ENCODE measurements around the gene ZNF44. TPM values are rescaled to one million over a fixed set of nuclear protein-coding genes. Genes with fewer than 3 reads are reported as not detected.

The ZNF44 gene
- total and polyA plus RNA-seq, 9 of the 15 experiments (the other 6 are each of a cell fraction or from before 2014, with no cell fraction given): 2.6 to 8.3 (median 4.4) TPM

DNA sequence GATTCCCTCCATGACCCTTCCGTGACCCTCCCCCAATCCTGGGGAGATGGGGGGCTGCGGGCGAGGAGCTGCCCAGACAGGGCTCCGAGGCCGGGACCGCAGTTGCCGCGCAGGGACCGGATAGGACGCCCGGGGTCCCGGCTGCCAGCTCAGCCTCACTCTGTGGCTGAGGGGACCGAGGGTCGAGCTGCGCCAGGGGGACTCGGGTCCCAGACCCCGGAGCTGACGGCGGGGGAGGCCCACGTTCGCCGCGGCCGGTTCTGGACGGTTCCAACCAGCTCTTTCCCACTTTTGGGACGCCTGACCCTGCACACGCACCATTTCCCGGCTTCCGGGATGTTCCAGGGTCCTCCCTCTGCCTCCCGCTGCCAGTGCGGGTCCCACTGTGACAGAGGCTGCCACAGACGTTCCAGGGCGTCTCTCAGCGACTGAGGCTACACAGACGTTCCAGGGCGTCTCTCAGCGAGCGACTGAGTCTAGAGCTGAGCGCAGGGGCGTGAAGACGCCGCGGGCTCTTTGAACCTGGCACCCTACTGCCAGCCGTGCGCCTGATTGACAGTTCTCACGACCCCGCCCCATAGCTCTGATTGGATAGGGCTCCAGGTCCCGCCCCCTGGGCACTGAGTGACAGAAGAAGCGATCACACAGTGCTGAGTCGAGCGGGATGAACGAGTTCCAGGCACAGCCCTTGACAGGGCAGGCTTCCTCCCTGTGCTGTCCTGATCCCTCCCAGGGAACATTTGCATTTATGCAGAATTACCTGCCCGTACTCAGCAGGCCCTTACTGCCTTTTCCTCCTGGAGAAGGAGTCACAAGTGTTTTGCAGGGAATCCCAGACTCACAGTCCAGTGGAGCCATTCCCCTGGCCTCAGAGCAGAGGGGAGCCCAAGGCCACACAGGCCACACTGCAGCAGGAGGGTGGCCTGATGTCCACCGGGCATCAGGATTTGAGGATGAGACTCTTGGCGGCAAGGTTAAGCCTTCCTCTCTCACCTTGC, 38.8 kb upstream of the ZNF44 start, which contains the start of gene ZNF563 (continued):
- TF ChIP-seq ILF3 (IDR thresholded peaks at IDR 0.05; ENCODE audit: borderline replicate concordance): no peak
- no peak for TF ChIP-seq BRD9 (IDR thresholded peaks at IDR 0.05; ENCODE audit: low read depth, partially characterized antibody)
- TF ChIP-seq SMC3 (conservative IDR thresholded peaks at IDR 0.05; ENCODE audit: insufficient read depth, low read depth, low read length): no peak
- peak; percentile 35 to 57; a peak in 3 of 4 replicates for TF ChIP-seq NRF1 (conservative IDR thresholded peaks at IDR 0.05 in 1 of 2, IDR thresholded peaks at IDR 0.05 in 1 of 2)
- TF ChIP-seq CBX3 (IDR thresholded peaks at IDR 0.05; ENCODE audit: borderline replicate concordance in 1 of 2, low read length in 2 of 2): no peak
- TF ChIP-seq STAT5A (IDR thresholded peaks at IDR 0.05; ENCODE audit: borderline replicate concordance, low read length): no peak
- TF ChIP-seq, protein P1, sequence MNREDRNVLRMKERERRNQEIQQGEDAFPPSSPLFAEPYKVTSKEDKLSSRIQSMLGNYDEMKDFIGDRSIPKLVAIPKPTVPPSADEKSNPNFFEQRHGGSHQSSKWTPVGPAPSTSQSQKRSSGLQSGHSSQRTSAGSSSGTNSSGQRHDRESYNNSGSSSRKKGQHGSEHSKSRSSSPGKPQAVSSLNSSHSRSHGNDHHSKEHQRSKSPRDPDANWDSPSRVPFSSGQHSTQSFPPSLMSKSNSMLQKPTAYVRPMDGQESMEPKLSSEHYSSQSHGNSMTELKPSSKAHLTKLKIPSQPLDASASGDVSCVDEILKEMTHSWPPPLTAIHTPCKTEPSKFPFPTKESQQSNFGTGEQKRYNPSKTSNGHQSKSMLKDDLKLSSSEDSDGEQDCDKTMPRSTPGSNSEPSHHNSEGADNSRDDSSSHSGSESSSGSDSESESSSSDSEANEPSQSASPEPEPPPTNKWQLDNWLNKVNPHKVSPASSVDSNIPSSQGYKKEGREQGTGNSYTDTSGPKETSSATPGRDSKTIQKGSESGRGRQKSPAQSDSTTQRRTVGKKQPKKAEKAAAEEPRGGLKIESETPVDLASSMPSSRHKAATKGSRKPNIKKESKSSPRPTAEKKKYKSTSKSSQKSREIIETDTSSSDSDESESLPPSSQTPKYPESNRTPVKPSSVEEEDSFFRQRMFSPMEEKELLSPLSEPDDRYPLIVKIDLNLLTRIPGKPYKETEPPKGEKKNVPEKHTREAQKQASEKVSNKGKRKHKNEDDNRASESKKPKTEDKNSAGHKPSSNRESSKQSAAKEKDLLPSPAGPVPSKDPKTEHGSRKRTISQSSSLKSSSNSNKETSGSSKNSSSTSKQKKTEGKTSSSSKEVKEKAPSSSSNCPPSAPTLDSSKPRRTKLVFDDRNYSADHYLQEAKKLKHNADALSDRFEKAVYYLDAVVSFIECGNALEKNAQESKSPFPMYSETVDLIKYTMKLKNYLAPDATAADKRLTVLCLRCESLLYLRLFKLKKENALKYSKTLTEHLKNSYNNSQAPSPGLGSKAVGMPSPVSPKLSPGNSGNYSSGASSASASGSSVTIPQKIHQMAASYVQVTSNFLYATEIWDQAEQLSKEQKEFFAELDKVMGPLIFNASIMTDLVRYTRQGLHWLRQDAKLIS (CRISPR knock-in tag; IDR thresholded peaks at IDR 0.05): no peak
- no peak for TF ChIP-seq SMARCB1 (IDR thresholded peaks at IDR 0.05; ENCODE audit: insufficient read length, low read depth)
- TF ChIP-seq, protein P2, sequence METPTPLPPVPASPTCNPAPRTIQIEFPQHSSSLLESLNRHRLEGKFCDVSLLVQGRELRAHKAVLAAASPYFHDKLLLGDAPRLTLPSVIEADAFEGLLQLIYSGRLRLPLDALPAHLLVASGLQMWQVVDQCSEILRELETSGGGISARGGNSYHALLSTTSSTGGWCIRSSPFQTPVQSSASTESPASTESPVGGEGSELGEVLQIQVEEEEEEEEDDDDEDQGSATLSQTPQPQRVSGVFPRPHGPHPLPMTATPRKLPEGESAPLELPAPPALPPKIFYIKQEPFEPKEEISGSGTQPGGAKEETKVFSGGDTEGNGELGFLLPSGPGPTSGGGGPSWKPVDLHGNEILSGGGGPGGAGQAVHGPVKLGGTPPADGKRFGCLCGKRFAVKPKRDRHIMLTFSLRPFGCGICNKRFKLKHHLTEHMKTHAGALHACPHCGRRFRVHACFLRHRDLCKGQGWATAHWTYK (CRISPR knock-in tag; IDR thresholded peaks at IDR 0.05): no peak
- no peak for TF ChIP-seq TCF3 (CRISPR knock-in tag; IDR thresholded peaks at IDR 0.05)
- no peak for TF ChIP-seq ZEB2 (IDR thresholded peaks at IDR 0.05)
- TF ChIP-seq ATF1 (CRISPR knock-in tag; IDR thresholded peaks at IDR 0.05): no peak
- 0 out of 2 replicates have a peak, but pooled peaks have one; percentile 26 for TF ChIP-seq ATF1 (tag; IDR thresholded peaks at IDR 0.05)
- TF ChIP-seq, protein P3, sequence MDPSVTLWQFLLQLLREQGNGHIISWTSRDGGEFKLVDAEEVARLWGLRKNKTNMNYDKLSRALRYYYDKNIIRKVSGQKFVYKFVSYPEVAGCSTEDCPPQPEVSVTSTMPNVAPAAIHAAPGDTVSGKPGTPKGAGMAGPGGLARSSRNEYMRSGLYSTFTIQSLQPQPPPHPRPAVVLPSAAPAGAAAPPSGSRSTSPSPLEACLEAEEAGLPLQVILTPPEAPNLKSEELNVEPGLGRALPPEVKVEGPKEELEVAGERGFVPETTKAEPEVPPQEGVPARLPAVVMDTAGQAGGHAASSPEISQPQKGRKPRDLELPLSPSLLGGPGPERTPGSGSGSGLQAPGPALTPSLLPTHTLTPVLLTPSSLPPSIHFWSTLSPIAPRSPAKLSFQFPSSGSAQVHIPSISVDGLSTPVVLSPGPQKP (CRISPR knock-in tag; IDR thresholded peaks at IDR 0.05): no peak
- no peak for TF ChIP-seq KLF16 (IDR thresholded peaks at IDR 0.05)
- TF ChIP-seq CCAR2 (IDR thresholded peaks at IDR 0.05; ENCODE audit: low read depth, low read length): no peak
- TF ChIP-seq KAT7 (CRISPR knock-in tag; IDR thresholded peaks at IDR 0.05; ENCODE audit: borderline replicate concordance): no peak

Data from K562 (cell line).